Osteoblast (primary cell): Measurements from ENCODE around the gene WLS. TPM values are rescaled to one million over a fixed set of nuclear protein-coding genes. Genes with fewer than 3 reads are reported as not detected.

Experiments used
- DNase-seq: peaks from one replicate; pipeline ENCODE4 v3.0.0; 2011; ENCODE audit warnings: low spot score, mixed read lengths; ENCODE audit not compliant: insufficient read length; ENCODE audit errors: missing footprints
- H2AFZ ChIP-seq: 2 replicates; pipeline ENCODE4 v1.6.0; 2011; ENCODE audit warnings: mild to moderate bottlenecking, low read length
- H3K27ac ChIP-seq: 2 replicates; pipeline ENCODE4 v1.5.1; 2011; ENCODE audit warnings: mild to moderate bottlenecking, low read depth, low read length, moderate library complexity
- H3K27me3 ChIP-seq: 2 replicates; pipeline ENCODE4 v1.6.0; 2012; ENCODE audit warnings: mild to moderate bottlenecking, control low read depth, inconsistent platforms, low read length, moderate library complexity; ENCODE audit not compliant: insufficient read depth
- H3K36me3 ChIP-seq: 2 replicates; pipeline ENCODE4 v1.5.1; 2011; ENCODE audit warnings: mild to moderate bottlenecking, low read length, control low read depth, moderate library complexity; ENCODE audit not compliant: insufficient read depth
- H3K4me1 ChIP-seq: 2 replicates; pipeline ENCODE4 v1.5.1; 2011; ENCODE audit warnings: mild to moderate bottlenecking, low read length, control low read depth, moderate library complexity; ENCODE audit not compliant: insufficient read depth
- H3K4me2 ChIP-seq: 2 replicates; pipeline ENCODE4 v1.6.0; 2011; ENCODE audit warnings: mild to moderate bottlenecking, low read length; ENCODE audit not compliant: insufficient read depth
- H3K4me3 ChIP-seq: fragments of 200-600 bp; sonication (generic); 3 replicates; pipeline ENCODE4 v1.5.1; 2012; ENCODE audit warnings: mild to moderate bottlenecking, low read length, inconsistent platforms; ENCODE audit not compliant: insufficient read depth
- H3K79me2 ChIP-seq: 2 replicates; pipeline ENCODE4 v1.6.0; 2012; ENCODE audit warnings: mild to moderate bottlenecking, low read length, control low read depth, inconsistent platforms; ENCODE audit not compliant: insufficient read depth
- H3K9me3 ChIP-seq: 2 replicates; pipeline ENCODE4 v1.5.1; 2011; ENCODE audit warnings: low read depth, low read length, control low read depth
- H4K20me1 ChIP-seq: 2 replicates; pipeline ENCODE4 v1.6.0; 2012; ENCODE audit warnings: mild to moderate bottlenecking, low read length, control low read depth; ENCODE audit not compliant: insufficient read depth
- CTCF ChIP-seq: IDR thresholded peaks from 2 replicates; pipeline ENCODE4 v1.5.1; 2011; ENCODE audit warnings: mild to moderate bottlenecking, low read depth, low read length, moderate library complexity; ENCODE audit errors: extremely low read depth
- total RNA-seq: library from RNA; depleted of rRNA; stranded (reverse); fragments of >200 nt; gene quantifications from 2 replicates; pipeline ENCODE4 v1.2.3, GENCODE V29; 2012

The WLS gene
- total RNA-seq, 1 donor: 54.3 TPM

GRCh38 chr1:68231627-68232288 is 565 bp downstream of the WLS start:
- Histone ChIP-seq H3K27ac (peak overlapping the region; percentile 69), H3K4me2 (peak overlapping the region; percentile 89), H3K79me2 (peaks cover 47% of the 10 kb centered on the region), H4K20me1 (peaks cover 6% of the 10 kb centered on the region), H3K4me1 (peaks cover 24% of the 10 kb centered on the region), H3K36me3 (no peaks in the 10 kb centered on the region), H2AFZ (peak overlapping the region; percentile 86), H3K9me3 (no peaks in the 10 kb centered on the region), H3K27me3 (peaks cover 5% of the 10 kb centered on the region), H3K4me3 (peak overlapping the region; percentile 84)
- no peak for TF ChIP-seq CTCF
- peak; percentile 90 for DNase-seq

DNA sequence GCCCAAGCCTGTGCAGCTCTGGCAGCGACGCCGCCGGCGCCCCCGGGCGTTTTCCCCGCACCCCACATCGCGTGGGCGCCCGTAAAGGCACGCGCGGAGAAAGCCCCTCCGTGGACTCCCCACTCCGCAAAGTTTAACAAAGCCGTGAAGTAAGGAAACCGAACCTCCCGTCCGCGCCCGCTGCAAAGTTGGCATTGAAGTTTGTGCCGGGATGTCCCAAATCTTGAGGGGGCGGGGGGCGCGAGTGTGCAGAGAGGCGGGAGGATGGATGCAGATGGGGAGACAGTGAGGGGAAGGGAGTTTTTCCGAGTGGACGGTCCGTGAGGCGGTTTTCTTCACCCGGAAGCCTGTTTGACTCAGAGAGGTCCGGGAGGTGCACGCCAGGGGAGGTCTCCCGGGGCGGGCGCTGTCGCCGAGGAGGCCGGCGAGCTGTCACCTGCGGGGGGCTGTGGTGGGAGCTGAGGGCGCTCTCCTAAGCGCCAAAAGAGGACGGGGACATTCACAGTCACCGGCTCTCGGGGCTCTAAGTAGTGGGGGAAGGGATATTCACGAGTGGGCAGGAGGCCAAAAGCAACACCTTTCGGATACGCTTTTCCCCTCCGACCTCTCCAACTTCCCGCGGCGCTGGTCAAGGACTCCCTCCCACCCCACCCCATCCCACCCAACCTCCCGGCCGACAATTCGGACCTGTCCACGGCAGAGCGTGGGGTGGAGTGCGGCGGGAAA is 1.3 kb downstream of the WLS start:
- Histone ChIP-seq H3K4me1 (peaks cover 24% of the 10 kb centered on the region), H3K27ac (peak overlapping the region; percentile 28), H3K9me3 (no peaks in the 10 kb centered on the region), H3K4me2 (peak overlapping the region; percentile 89), H3K36me3 (no peaks in the 10 kb centered on the region), H3K4me3 (peak overlapping the region; percentile 84), H3K27me3 (peaks cover 5% of the 10 kb centered on the region), H2AFZ (peak overlapping the region; percentile 71), H3K79me2 (peaks cover 52% of the 10 kb centered on the region), H4K20me1 (peaks cover 6% of the 10 kb centered on the region)
- peak; percentile 68 for DNase-seq
- no peak for TF ChIP-seq CTCF

DNA sequence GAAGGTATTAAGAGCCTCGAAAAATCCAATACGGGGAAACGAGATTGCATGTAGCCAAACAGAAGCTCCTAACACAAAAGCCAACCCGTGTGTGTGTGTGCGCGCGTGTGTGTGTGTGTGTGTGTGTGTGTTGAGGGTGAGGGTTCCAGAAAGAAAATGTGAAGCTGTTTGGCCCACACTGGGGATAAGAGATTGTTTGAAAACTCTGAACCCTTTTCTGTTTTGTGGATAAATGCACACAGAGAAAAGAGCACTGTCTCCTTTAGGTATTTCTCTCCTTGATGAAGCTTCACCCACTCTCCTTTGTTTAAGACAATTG is 1.9 kb downstream of the WLS start:
- peak overlapping the region; percentile 28 for H3K27ac ChIP-seq
- peak; percentile 73 for DNase-seq
- peak overlapping the region; percentile 84 for H3K4me3 ChIP-seq
- peaks cover 24% of the 10 kb centered on the region for H3K4me1 ChIP-seq
- no peaks in the 10 kb centered on the region for H3K36me3 ChIP-seq
- no peaks in the 10 kb centered on the region for H3K9me3 ChIP-seq
- H4K20me1 ChIP-seq: peaks cover 6% of the 10 kb centered on the region
- TF ChIP-seq CTCF: no peak
- no peaks in the 10 kb centered on the region for H3K27me3 ChIP-seq
- peaks cover 58% of the 10 kb centered on the region for H3K79me2 ChIP-seq
- H3K4me2 ChIP-seq: peak overlapping the region; percentile 89
- peak overlapping the region; percentile 71 for H2AFZ ChIP-seq

GRCh38 chr1:68229650-68230483 is 2.5 kb downstream of the WLS start:
- DNase-seq: no peak
- TF ChIP-seq CTCF: no peak

More at GRCh38 chr1:68229650-68230483, 2.5 kb downstream of the WLS start:
- Histone ChIP-seq H2AFZ (peak overlapping the region; percentile 71), H3K79me2 (peaks cover 62% of the 10 kb centered on the region), H3K4me1 (peaks cover 24% of the 10 kb centered on the region), H3K27ac (peak overlapping the region; percentile 28), H3K4me3 (peak overlapping the region; percentile 84), H3K9me3 (no peaks in the 10 kb centered on the region), H3K27me3 (no peaks in the 10 kb centered on the region), H4K20me1 (peaks cover 9% of the 10 kb centered on the region), H3K36me3 (no peaks in the 10 kb centered on the region), H3K4me2 (peak overlapping the region; percentile 89)
